GM19240 (cell line): Measurements from ENCODE around the gene PTPRQ.
"Not testable (repeated sequence)": the region's sequence is repeated elsewhere in the genome, so short reads cannot be mapped to it uniquely, and the experiment has no call there.

Experiments used
- DNase-seq: peaks from one replicate; pipeline ENCODE4 v3.0.0; 2011; ENCODE audit warnings: low spot score; ENCODE audit not compliant: insufficient read length

PTPRQ gene

GRCh38 chr12:80643961-80644360, 199.9 kb downstream of the PTPRQ start:
- DNase-seq: no peak

- DNase-seq: no peak
Measured at GRCh38 chr12:80648881-80649280, 204.8 kb downstream of the PTPRQ start.

- no peak for DNase-seq
Measured at GRCh38 chr12:80655751-80656150, 211.7 kb downstream of the PTPRQ start.

- no peak for DNase-seq
Measured at GRCh38 chr12:80659512-80660063, 215.6 kb downstream of the PTPRQ start.

GRCh38 chr12:80662586-80662985, 218.6 kb downstream of the PTPRQ start:
- DNase-seq: no peak

- DNase-seq: no peak
Measured at GRCh38 chr12:80670214-80670613, 226.2 kb downstream of the PTPRQ start.

GRCh38 chr12:80676042-80676636, 232.1 kb downstream of the PTPRQ start:
- not testable (repeated sequence) for DNase-seq

- DNase-seq: no peak
Measured at GRCh38 chr12:80676856-80677255, 232.8 kb downstream of the PTPRQ start.

GRCh38 chr12:80677994-80678393, 234.0 kb downstream of the PTPRQ start:
- DNase-seq: no peak

- no peak for DNase-seq
Measured at GRCh38 chr12:80679346-80680131, 235.5 kb downstream of the PTPRQ start.

GRCh38 chr12:80681287-80681686, 237.3 kb downstream of the PTPRQ start:
- DNase-seq: no peak

GRCh38 chr12:80681786-80682185, 237.8 kb downstream of the PTPRQ start:
- DNase-seq: no peak

GRCh38 chr12:80684077-80684495, 240.1 kb downstream of the PTPRQ start:
- no peak for DNase-seq

- DNase-seq: no peak
Measured at GRCh38 chr12:80690090-80690489, 246.1 kb downstream of the PTPRQ start.

- DNase-seq: no peak
Measured at GRCh38 chr12:80690513-80690912, 246.5 kb downstream of the PTPRQ start.

GRCh38 chr12:80692114-80692513, 248.1 kb downstream of the PTPRQ start:
- DNase-seq: no peak

GRCh38 chr12:80697270-80697887, 253.3 kb downstream of the PTPRQ start:
- no peak for DNase-seq

GRCh38 chr12:80698256-80698655, 254.2 kb downstream of the PTPRQ start:
- no peak for DNase-seq

- DNase-seq: no peak
Measured at GRCh38 chr12:80698847-80699542, 255.0 kb downstream of the PTPRQ start.

GRCh38 chr12:80700327-80700726, 256.3 kb downstream of the PTPRQ start:
- DNase-seq: no peak

GRCh38 chr12:80701388-80701787, 257.4 kb downstream of the PTPRQ start:
- no peak for DNase-seq
